Endothelial cell (in vitro differentiated cells): ENCODE measurements around the gene RNF144B. TPM values are rescaled to one million over a fixed set of nuclear protein-coding genes. Genes with fewer than 3 reads are reported as not detected.

Source experiments
- DNase-seq: peaks from one replicate; pipeline ENCODE4 v3.0.0; 2021; ENCODE audit warnings: low spot score
- H3K27ac Mint-ChIP-seq: one replicate; pipeline ENCODE4 v1.8.0; 2021; ENCODE audit warnings: mixed read lengths, inconsistent platforms; ENCODE audit not compliant: unreplicated experiment
- H3K27me3 Mint-ChIP-seq: one replicate; pipeline ENCODE4 v1.8.0; 2021; ENCODE audit warnings: mild to moderate bottlenecking, moderate library complexity, mixed read lengths, inconsistent platforms; ENCODE audit not compliant: unreplicated experiment
- H3K36me3 Mint-ChIP-seq: one replicate; pipeline ENCODE4 v1.8.0; 2021; ENCODE audit warnings: mild to moderate bottlenecking, low read depth, mixed read lengths, inconsistent platforms; ENCODE audit not compliant: unreplicated experiment
- H3K4me1 Mint-ChIP-seq: one replicate; pipeline ENCODE4 v1.8.0; 2021; ENCODE audit warnings: mild to moderate bottlenecking, mixed read lengths, inconsistent platforms; ENCODE audit not compliant: unreplicated experiment
- H3K4me3 Mint-ChIP-seq: one replicate; pipeline ENCODE4 v1.8.0; 2021; ENCODE audit warnings: mild to moderate bottlenecking, mixed read lengths, inconsistent platforms; ENCODE audit not compliant: unreplicated experiment
- H3K9me3 Mint-ChIP-seq: one replicate; pipeline ENCODE4 v1.8.0; 2021; ENCODE audit warnings: mixed read lengths, inconsistent platforms; ENCODE audit not compliant: unreplicated experiment
- CTCF ChIP-seq: fragments of 200-600 bp; sonication (generic); IDR thresholded peaks from one replicate; pipeline ENCODE4 v1.5.0; 2021; ENCODE audit warnings: antibody characterized with exemption; ENCODE audit not compliant: unreplicated experiment
- total RNA-seq: library from RNA; stranded (reverse); fragmentation: NEBNext Ultra II Directional; extraction: Animal tissue kit (Norgen Biotek cat#: 25700); gene quantifications from one replicate; pipeline ENCODE4 v1.2.1, GENCODE V29; 2021; ENCODE audit not compliant: unreplicated experiment

Gene RNF144B
- total RNA-seq, 1 donor from 2014 or later: 23.2 TPM

- no peak overlapping the region for H3K27ac Mint-ChIP-seq
- H3K36me3 Mint-ChIP-seq: peaks cover 10% of the 10 kb centered on the region
- no peaks in the 10 kb centered on the region for H3K27me3 Mint-ChIP-seq
- DNase-seq: no peak
- peaks cover 15% of the 10 kb centered on the region for H3K4me1 Mint-ChIP-seq
- TF ChIP-seq CTCF: no peak
- H3K9me3 Mint-ChIP-seq: no peaks in the 10 kb centered on the region
- no peak overlapping the region for H3K4me3 Mint-ChIP-seq
These were observed 45.5 kb downstream of the RNF144B start for GRCh38 chr6:18432619-18433018.

- no peak for TF ChIP-seq CTCF
- Mint-ChIP-seq H3K4me1 (peaks cover 15% of the 10 kb centered on the region), H3K27ac (no peak overlapping the region)
These were observed 45.9 kb downstream of the RNF144B start for GRCh38 chr6:18433059-18433458.

GRCh38 chr6:18436341-18436740 is 49.2 kb downstream of the RNF144B start:
- Mint-ChIP-seq H3K9me3 (no peaks in the 10 kb centered on the region), H3K27me3 (no peaks in the 10 kb centered on the region), H3K36me3 (peaks cover 10% of the 10 kb centered on the region), H3K4me3 (no peak overlapping the region), H3K27ac (no peak overlapping the region), H3K4me1 (peaks cover 15% of the 10 kb centered on the region)
- TF ChIP-seq CTCF: no peak
- DNase-seq: no peak

More at GRCh38 chr6:18433059-18433458, 45.9 kb downstream of the RNF144B start:
- Mint-ChIP-seq H3K4me3 (no peak overlapping the region), H3K27me3 (no peaks in the 10 kb centered on the region), H3K36me3 (peaks cover 10% of the 10 kb centered on the region), H3K9me3 (no peaks in the 10 kb centered on the region)
- DNase-seq: no peak

GRCh38 chr6:18439581-18439980 is 52.4 kb downstream of the RNF144B start:
- Mint-ChIP-seq H3K27ac (no peak overlapping the region), H3K9me3 (no peaks in the 10 kb centered on the region), H3K27me3 (no peaks in the 10 kb centered on the region), H3K4me1 (no peaks in the 10 kb centered on the region), H3K36me3 (no peaks in the 10 kb centered on the region), H3K4me3 (no peak overlapping the region)
- TF ChIP-seq CTCF: no peak
- DNase-seq: no peak

GRCh38 chr6:18441251-18441979 is 54.3 kb downstream of the RNF144B start:
- Mint-ChIP-seq H3K4me3 (no peak overlapping the region), H3K27ac (no peak overlapping the region), H3K27me3 (peaks cover 2% of the 10 kb centered on the region), H3K4me1 (no peaks in the 10 kb centered on the region), H3K9me3 (no peaks in the 10 kb centered on the region), H3K36me3 (no peaks in the 10 kb centered on the region)
- no peak for DNase-seq
- TF ChIP-seq CTCF: no peak
